ENCODE measurements around the gene CSNK1G1.

- TF ChIP-seq POLR2A (IDR thresholded peaks at IDR 0.05; ENCODE audit: low read depth, low read length) = no peak
- TF ChIP-seq NFE2L2 (IDR thresholded peaks at IDR 0.05; ENCODE audit: low read depth, low read length) = no peak
- TF ChIP-seq, protein P1, sequence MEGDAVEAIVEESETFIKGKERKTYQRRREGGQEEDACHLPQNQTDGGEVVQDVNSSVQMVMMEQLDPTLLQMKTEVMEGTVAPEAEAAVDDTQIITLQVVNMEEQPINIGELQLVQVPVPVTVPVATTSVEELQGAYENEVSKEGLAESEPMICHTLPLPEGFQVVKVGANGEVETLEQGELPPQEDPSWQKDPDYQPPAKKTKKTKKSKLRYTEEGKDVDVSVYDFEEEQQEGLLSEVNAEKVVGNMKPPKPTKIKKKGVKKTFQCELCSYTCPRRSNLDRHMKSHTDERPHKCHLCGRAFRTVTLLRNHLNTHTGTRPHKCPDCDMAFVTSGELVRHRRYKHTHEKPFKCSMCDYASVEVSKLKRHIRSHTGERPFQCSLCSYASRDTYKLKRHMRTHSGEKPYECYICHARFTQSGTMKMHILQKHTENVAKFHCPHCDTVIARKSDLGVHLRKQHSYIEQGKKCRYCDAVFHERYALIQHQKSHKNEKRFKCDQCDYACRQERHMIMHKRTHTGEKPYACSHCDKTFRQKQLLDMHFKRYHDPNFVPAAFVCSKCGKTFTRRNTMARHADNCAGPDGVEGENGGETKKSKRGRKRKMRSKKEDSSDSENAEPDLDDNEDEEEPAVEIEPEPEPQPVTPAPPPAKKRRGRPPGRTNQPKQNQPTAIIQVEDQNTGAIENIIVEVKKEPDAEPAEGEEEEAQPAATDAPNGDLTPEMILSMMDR (conservative IDR thresholded peaks at IDR 0.05; ENCODE audit: low read depth, low read length) = no peak
- TF ChIP-seq ELK1 (IDR thresholded peaks at IDR 0.05; ENCODE audit: borderline replicate concordance, low read depth, low read length) = no peak
- TF ChIP-seq USF2 (IDR thresholded peaks at IDR 0.05; ENCODE audit: low read depth, low read length) = no peak
Measured at GRCh38 chr15:64315216-64315615, 40.8 kb downstream of the CSNK1G1 start.
